HepG2 (cell line): ENCODE data around the gene FALEC. TPM values are rescaled to one million over a fixed set of nuclear protein-coding genes. Genes with fewer than 3 reads are reported as not detected.

Experiments used
- ATAC-seq: fragments of 200-7000 bp; cut with Tn5 transposase; 3 replicates; pipeline ENCODE4 v1.9.1; 2020; ENCODE audit warnings: mild to moderate bottlenecking, moderate library complexity
- BruUV-seq: library from RNA; stranded (reverse); fragments of 400-500 nt; replicated peaks from 2 replicates; lab custom pipeline; 2021; lab: Mats Ljungman, UMichigan
- CTCF ChIA-PET: fragments of 300-600 bp; formaldehyde crosslinking; extraction: SDS; loops from one replicate; lab custom pipeline; 2021; ENCODE audit warnings: low total read pairs, inconsistent platforms, low intra/inter-chr PET ratio; lab: Yijun Ruan, JAX
- POLR2A ChIA-PET: fragments of 350-600 bp; sonication (Branson Sonifier 250); formaldehyde crosslinking; loops from one replicate; lab custom pipeline; 2020; ENCODE audit warnings: antibody characterized with exemption, inconsistent platforms; lab: Yijun Ruan, JAX
- DNase-seq: peaks from one replicate; pipeline ENCODE4 v3.0.0-alpha.2; 2015; ENCODE audit warnings: low spot score
- FAIRE-seq: peaks from 3 replicates; lab custom pipeline; 2011; peaks lifted over from hg19 to GRCh38; lab: Jason Lieb, UNC
- H2AFZ ChIP-seq: one replicate; pipeline ENCODE4 v1.6.1; 2011; ENCODE audit warnings: low read length, inconsistent platforms
- H3K27ac ChIP-seq: fragments of 300-600 bp; 3 replicates; pipeline ENCODE4 v1.8.0; 2011; ENCODE audit warnings: mixed run types, mild to moderate bottlenecking, mixed read lengths, low read length, inconsistent platforms; ENCODE audit not compliant: insufficient read depth; ENCODE audit errors: extremely low read length
- H3K27me3 ChIP-seq, 2 experiments: fragments of 200-600 bp in 1 of 2; 2 replicates in 1 of 2; 3 replicates in 1 of 2; pipeline versions ENCODE4 v1.6.0 to v1.8.0; 2011; ENCODE audit warnings: low read length in 2 of 2, mild to moderate bottlenecking in 2 of 2, moderate library complexity in 2 of 2, inconsistent platforms in 1 of 2; ENCODE audit not compliant: insufficient read depth in 2 of 2, control insufficient read depth in 1 of 2
- H3K36me3 ChIP-seq, 2 experiments: fragments of 200-600 bp in 1 of 2; replicated peaks in 1 of 2; 2 replicates in 1 of 2; 3 replicates in 1 of 2; pipeline versions ENCODE4 v1.5.1 to v1.8.0; 2011; ENCODE audit warnings: low read length in 2 of 2, inconsistent platforms in 1 of 2; ENCODE audit not compliant: insufficient read depth in 2 of 2, control insufficient read depth in 1 of 2
- H3K4me1 ChIP-seq: 2 replicates; pipeline ENCODE4 v1.5.1; 2012; ENCODE audit warnings: low read length, inconsistent platforms; ENCODE audit not compliant: insufficient read depth
- H3K4me2 ChIP-seq: 2 replicates; pipeline ENCODE4 v1.6.0; 2011; ENCODE audit warnings: low read depth, low read length, inconsistent platforms
- H3K4me3 ChIP-seq, 3 experiments: fragments of 200-600 bp in 1 of 3; sonication (generic), shearing (Covaris generic) in 1 of 3; replicated peaks in 1 of 3; 2 replicates each; pipeline ENCODE4 v1.5.1; 2011 to 2016; ENCODE audit warnings: low read length in 3 of 3, inconsistent platforms in 2 of 3, low read depth in 2 of 3, mild to moderate bottlenecking in 2 of 3, control low read depth in 1 of 3, mixed read lengths in 1 of 3; ENCODE audit not compliant: insufficient read depth in 1 of 3
- H3K79me2 ChIP-seq: one replicate; pipeline ENCODE4 v1.6.1; 2011; ENCODE audit warnings: low read length, inconsistent platforms; ENCODE audit not compliant: insufficient read depth
- H3K9ac ChIP-seq: 2 replicates; pipeline ENCODE4 v1.6.0; 2011; ENCODE audit warnings: mild to moderate bottlenecking, low read depth, low read length, inconsistent platforms; ENCODE audit not compliant: insufficient read depth
- H3K9me3 ChIP-seq: 2 replicates; pipeline ENCODE4 v1.5.1; 2012; ENCODE audit warnings: mild to moderate bottlenecking, low read length
- H4K20me1 ChIP-seq: 2 replicates; pipeline ENCODE4 v1.6.0; 2011; ENCODE audit warnings: inconsistent platforms, mild to moderate bottlenecking, low read length, moderate library complexity; ENCODE audit not compliant: insufficient read depth
- CHD2 ChIP-seq: IDR thresholded peaks from 2 replicates; pipeline ENCODE4 v1.6.1; 2011; ENCODE audit warnings: low read depth, low read length, improper control_type of control experiment
- MBD4 ChIP-seq: IDR thresholded peaks from 2 replicates; pipeline ENCODE4 v1.6.1; 2012; ENCODE audit warnings: low read length, inconsistent platforms, borderline replicate concordance
- MED1 ChIP-seq: sonication (generic); formaldehyde crosslinking; IDR thresholded peaks from 2 replicates; pipeline ENCODE4 v1.4.0; 2020; ENCODE audit warnings: missing genetic modification reagents
- NR2F6 ChIP-seq, 2 experiments: IDR thresholded peaks; 2 replicates each; pipeline ENCODE4 v1.6.1; 2016; ENCODE audit warnings: antibody characterized with exemption in 1 of 2, mild to moderate bottlenecking in 1 of 2
- RBM39 ChIP-seq: fragments of 200-400 bp; formaldehyde crosslinking; IDR thresholded peaks from one replicate; pipeline ENCODE4 v1.6.1; 2018; ENCODE audit warnings: antibody characterized with exemption, mild to moderate bottlenecking, low read depth, low read length; ENCODE audit not compliant: poor library complexity, severe bottlenecking
- ZNF383 ChIP-seq: sonication (generic); formaldehyde crosslinking; IDR thresholded peaks from 2 replicates; pipeline ENCODE4 v1.4.0; 2020; ENCODE audit warnings: missing genetic modification reagents, mild to moderate bottlenecking, borderline replicate concordance
- WGBS: methylation state at CpG from one replicate; pipeline ENCODE4 v1.1.6; 2017; ENCODE audit warnings: low lambda C conversion rate; 5-methylcytosine and 5-hydroxymethylcytosine counted together
- in situ Hi-C: cut with HindIII; loops from 2 replicates; pipeline ENCODE4 v1.10.0; 2017; ENCODE audit warnings: low pct_unique_long_range_greater_than_20kb; ENCODE audit not compliant: extremely low pct_ligation_motif_present
- intact Hi-C: fragments of 100-400 bp; cut with micrococcal nuclease; formaldehyde crosslinking; loops from one replicate; pipeline ENCODE4 v1.10.0; 2022; ENCODE audit not compliant: unreplicated experiment
- polyA plus RNA-seq, 8 experiments: library from polyadenylated mRNA; depleted of rRNA in 3 of 8; stranded (reverse) in 7 of 8; unstranded in 1 of 8; fragments of >200 nt; fragmentation: Illumina TruSeq in 4 of 8; extraction: Trizol in 4 of 8; gene quantifications; 2 replicates each; pipeline versions ENCODE4 v1.2.1 to v1.2.3, GENCODE V29; 2011 to 2016; ENCODE audit warnings: low read depth in 4 of 8, missing spikeins in 1 of 8, mixed read lengths in 1 of 8; ENCODE audit not compliant: insufficient read depth in 1 of 8
- total RNA-seq, 5 experiments: library from RNA; depleted of rRNA; stranded (reverse); fragments of >200 nt; fragmentation: Illumina TruSeq; extraction: Trizol; gene quantifications; 2 replicates each; pipeline ENCODE4 v1.2.3, GENCODE V29; 2016; ENCODE audit warnings: low read depth in 1 of 5
- TF ChIP-seq, protein P1 (sequence below): sonication (generic); formaldehyde crosslinking; IDR thresholded peaks from 2 replicates; pipeline ENCODE4 v1.4.0; 2020; ENCODE audit warnings: missing genetic modification reagents
- TF ChIP-seq, protein P2 (sequence below), 2 experiments: sonication (generic) in 1 of 2; formaldehyde crosslinking in 1 of 2; IDR thresholded peaks; 2 replicates each; pipeline versions ENCODE4 v1.4.0 to v1.6.1; 2018 to 2020; ENCODE audit warnings: missing genetic modification reagents in 2 of 2, borderline replicate concordance in 1 of 2, low read depth in 1 of 2, mild to moderate bottlenecking in 1 of 2, missing biosample characterization in 1 of 2

The FALEC gene
- total and polyA plus RNA-seq, 2 of the 13 experiments (the other 11 are each of a cell fraction or from before 2014, with no cell fraction given) = 0.33 to 0.71 TPM

GRCh38 chr1:150512846-150513245, 2.7 kb upstream of the FALEC start:
- H3K9ac ChIP-seq = no peak overlapping the region
- H3K36me3 ChIP-seq = peaks cover 0 to 2% of the 10 kb centered on the region in 2 experiments; a peak in 1 of 5 replicates
- H3K27me3 ChIP-seq = no peaks in the 10 kb centered on the region; a peak in 1 of 5 replicates
- no peak overlapping the region for H3K4me3 ChIP-seq
- ATAC-seq (no peak), FAIRE-seq (no peak), DNase-seq (no peak)
- no peaks in the 10 kb centered on the region for H3K9me3 ChIP-seq
- TF ChIP-seq RBM39 (no peak), ZNF383 (CRISPR knock-in tag) (no peak), CHD2 (no peak), NR2F6 (IDR thresholded peaks at IDR 0.05) (no peak), NR2F6 (CRISPR knock-in tag; IDR thresholded peaks at IDR 0.05) (no peak), MBD4 (no peak), MED1 (CRISPR knock-in tag) (no peak)
- TF ChIP-seq, protein P1, sequence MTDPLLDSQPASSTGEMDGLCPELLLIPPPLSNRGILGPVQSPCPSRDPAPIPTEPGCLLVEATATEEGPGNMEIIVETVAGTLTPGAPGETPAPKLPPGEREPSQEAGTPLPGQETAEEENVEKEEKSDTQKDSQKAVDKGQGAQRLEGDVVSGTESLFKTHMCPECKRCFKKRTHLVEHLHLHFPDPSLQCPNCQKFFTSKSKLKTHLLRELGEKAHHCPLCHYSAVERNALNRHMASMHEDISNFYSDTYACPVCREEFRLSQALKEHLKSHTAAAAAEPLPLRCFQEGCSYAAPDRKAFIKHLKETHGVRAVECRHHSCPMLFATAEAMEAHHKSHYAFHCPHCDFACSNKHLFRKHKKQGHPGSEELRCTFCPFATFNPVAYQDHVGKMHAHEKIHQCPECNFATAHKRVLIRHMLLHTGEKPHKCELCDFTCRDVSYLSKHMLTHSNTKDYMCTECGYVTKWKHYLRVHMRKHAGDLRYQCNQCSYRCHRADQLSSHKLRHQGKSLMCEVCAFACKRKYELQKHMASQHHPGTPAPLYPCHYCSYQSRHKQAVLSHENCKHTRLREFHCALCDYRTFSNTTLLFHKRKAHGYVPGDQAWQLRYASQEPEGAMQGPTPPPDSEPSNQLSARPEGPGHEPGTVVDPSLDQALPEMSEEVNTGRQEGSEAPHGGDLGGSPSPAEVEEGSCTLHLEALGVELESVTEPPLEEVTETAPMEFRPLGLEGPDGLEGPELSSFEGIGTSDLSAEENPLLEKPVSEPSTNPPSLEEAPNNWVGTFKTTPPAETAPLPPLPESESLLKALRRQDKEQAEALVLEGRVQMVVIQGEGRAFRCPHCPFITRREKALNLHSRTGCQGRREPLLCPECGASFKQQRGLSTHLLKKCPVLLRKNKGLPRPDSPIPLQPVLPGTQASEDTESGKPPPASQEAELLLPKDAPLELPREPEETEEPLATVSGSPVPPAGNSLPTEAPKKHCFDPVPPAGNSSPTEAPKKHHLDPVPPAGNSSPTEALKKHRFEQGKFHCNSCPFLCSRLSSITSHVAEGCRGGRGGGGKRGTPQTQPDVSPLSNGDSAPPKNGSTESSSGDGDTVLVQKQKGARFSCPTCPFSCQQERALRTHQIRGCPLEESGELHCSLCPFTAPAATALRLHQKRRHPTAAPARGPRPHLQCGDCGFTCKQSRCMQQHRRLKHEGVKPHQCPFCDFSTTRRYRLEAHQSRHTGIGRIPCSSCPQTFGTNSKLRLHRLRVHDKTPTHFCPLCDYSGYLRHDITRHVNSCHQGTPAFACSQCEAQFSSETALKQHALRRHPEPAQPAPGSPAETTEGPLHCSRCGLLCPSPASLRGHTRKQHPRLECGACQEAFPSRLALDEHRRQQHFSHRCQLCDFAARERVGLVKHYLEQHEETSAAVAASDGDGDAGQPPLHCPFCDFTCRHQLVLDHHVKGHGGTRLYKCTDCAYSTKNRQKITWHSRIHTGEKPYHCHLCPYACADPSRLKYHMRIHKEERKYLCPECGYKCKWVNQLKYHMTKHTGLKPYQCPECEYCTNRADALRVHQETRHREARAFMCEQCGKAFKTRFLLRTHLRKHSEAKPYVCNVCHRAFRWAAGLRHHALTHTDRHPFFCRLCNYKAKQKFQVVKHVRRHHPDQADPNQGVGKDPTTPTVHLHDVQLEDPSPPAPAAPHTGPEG (CRISPR knock-in tag) = no peak
- TF ChIP-seq, protein P2, sequence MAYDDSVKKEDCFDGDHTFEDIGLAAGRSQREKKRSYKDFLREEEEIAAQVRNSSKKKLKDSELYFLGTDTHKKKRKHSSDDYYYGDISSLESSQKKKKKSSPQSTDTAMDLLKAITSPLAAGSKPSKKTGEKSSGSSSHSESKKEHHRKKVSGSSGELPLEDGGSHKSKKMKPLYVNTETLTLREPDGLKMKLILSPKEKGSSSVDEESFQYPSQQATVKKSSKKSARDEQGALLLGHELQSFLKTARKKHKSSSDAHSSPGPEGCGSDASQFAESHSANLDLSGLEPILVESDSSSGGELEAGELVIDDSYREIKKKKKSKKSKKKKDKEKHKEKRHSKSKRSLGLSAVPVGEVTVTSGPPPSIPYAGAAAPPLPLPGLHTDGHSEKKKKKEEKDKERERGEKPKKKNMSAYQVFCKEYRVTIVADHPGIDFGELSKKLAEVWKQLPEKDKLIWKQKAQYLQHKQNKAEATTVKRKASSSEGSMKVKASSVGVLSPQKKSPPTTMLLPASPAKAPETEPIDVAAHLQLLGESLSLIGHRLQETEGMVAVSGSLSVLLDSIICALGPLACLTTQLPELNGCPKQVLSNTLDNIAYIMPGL (CRISPR knock-in tag; IDR thresholded peaks at IDR 0.05; ENCODE audit: borderline replicate concordance in 1 of 2, low read depth in 1 of 2) = no peak
- H3K27ac ChIP-seq = no peak overlapping the region
- no peak overlapping the region for H2AFZ ChIP-seq
- H4K20me1 ChIP-seq = no peaks in the 10 kb centered on the region
- BruUV-seq = no TSS peak
- intact Hi-C loops = no loop called here
- ChIA-PET CTCF (no interaction called here), POLR2A (interaction anchor here (1.0 kb wide), 1 partner anchor 25 kb away, joined by 3 read pairs; the partner anchor contains the start of gene TARS2)
- H3K4me1 ChIP-seq = peaks cover 32% of the 10 kb centered on the region
- H3K4me2 ChIP-seq = no peak overlapping the region
- WGBS = 68% methylated on average over 2 of the region's 2 CpGs
- H3K79me2 ChIP-seq = no peaks in the 10 kb centered on the region
- in situ Hi-C loops = no loop called here
